Measurements from ENCODE around the gene LDHAL6B.

The LDHAL6B gene

DNA sequence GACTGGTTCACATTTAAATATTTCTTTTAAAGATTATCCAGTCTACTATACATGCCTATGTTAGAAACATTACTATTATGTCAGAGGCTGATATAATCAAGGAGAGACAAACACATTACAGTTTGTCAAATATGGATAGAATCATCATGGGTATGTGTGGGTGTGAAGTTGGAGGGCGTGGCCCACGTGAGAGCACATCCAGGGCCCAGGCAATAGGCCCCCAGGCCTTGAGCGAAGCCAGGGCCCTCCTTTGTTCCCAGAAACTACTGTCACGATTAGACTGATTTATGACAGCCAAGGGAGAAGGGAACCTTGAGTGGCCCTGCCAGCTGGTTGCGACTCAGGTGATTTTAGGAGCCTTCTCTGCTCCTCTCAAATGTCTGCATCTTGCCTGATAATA lies 26.9 kb upstream of the LDHAL6B start:
- H3K36me3 ChIP-seq (ENCODE audit: insufficient read depth, low read length), result peaks cover 11% of the 10 kb centered on the region
- peaks cover 8% of the 10 kb centered on the region for H3K4me1 ChIP-seq (ENCODE audit: insufficient read depth, low read length)

DNA sequence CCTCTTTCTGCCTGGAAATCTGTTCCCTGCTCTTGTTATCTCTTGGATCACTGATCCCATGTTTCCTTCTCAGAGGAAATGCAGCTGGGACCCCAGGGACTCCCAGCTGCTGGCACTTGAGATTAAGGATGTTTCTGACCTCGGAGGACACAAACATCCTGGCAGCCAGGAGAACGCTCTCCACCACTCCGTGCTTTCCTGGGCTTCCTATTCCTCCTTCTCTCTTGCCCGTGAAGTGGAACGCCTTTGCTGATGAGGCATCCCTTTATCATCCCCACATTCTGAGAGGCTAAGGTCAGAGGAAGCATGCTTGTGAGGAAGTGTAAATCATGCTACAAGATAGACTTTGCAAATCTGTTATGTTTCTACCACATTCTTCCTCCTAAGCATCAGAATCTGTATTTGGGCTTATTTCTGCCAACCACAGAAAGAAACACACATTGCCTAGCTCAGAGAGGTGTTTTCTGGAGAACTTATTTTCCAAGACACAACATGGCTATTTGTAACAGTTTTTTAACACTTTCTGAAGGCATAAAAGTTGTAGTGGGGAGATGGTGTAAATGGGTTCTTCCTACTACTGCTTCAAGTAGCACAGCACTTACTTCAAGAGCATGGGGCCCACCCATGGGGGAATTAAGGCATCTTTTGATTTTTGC lies 25.6 kb upstream of the LDHAL6B start:
- Histone ChIP-seq H3K4me1 (ENCODE audit: insufficient read depth, low read length) (no peaks in the 10 kb centered on the region), H3K27ac (ENCODE audit: low read depth, low read length) (no peak overlapping the region), H3K4me3 (ENCODE audit: low read depth in 1 of 2, low read length in 2 of 2) (no peak overlapping the region), H3K27me3 (ENCODE audit: control insufficient read depth in 1 of 2, insufficient read depth in 2 of 2, low read length in 2 of 2) (no peaks in the 10 kb centered on the region), H3K9me3 (ENCODE audit: low read length) (peaks cover 8% of the 10 kb centered on the region), H3K36me3 (ENCODE audit: insufficient read depth, low read length) (peaks cover 11% of the 10 kb centered on the region), H3K9ac (ENCODE audit: low read length) (no peak overlapping the region)

More for the DNA sequence above, 26.9 kb upstream of the LDHAL6B start:
- no peaks in the 10 kb centered on the region for H3K27me3 ChIP-seq (ENCODE audit: control insufficient read depth in 1 of 2, insufficient read depth in 2 of 2, low read length in 2 of 2)
- H3K9me3 ChIP-seq (ENCODE audit: low read length), result peaks cover 8% of the 10 kb centered on the region
- H3K9ac ChIP-seq (ENCODE audit: low read length), result no peak overlapping the region
- H3K27ac ChIP-seq (ENCODE audit: low read depth, low read length), result no peak overlapping the region
- no peak overlapping the region for H3K4me3 ChIP-seq (ENCODE audit: low read depth in 1 of 2, low read length in 2 of 2)

DNA sequence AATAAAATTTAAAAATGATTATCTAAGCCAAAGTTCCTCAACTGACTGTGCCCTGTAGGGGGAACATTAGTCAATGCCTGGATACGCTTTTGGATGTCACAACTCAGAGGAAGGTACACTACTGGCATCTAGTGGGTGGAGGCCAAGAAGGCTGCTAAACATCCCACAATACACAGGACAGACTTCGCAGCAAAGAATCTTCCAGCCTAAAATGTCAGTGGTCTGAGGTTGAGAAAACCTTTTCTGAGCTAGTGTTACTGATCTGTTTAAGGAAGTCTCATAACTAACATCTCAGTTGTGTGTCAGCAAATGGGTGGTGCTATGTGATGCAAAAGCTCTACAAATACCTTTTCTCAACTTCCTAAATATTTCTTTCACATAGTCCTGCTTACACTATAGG lies 20.9 kb upstream of the LDHAL6B start:
- Histone ChIP-seq H3K9me3 (ENCODE audit: low read length) (peaks cover 13% of the 10 kb centered on the region), H3K27me3 (ENCODE audit: control insufficient read depth in 1 of 2, insufficient read depth in 2 of 2, low read length in 2 of 2) (no peaks in the 10 kb centered on the region), H3K9ac (ENCODE audit: low read length) (no peak overlapping the region), H3K4me3 (ENCODE audit: low read depth in 1 of 2, low read length in 2 of 2) (no peak overlapping the region), H3K27ac (ENCODE audit: low read depth, low read length) (no peak overlapping the region), H3K4me1 (ENCODE audit: insufficient read depth, low read length) (no peaks in the 10 kb centered on the region), H3K36me3 (ENCODE audit: insufficient read depth, low read length) (peaks cover 30% of the 10 kb centered on the region)

DNA sequence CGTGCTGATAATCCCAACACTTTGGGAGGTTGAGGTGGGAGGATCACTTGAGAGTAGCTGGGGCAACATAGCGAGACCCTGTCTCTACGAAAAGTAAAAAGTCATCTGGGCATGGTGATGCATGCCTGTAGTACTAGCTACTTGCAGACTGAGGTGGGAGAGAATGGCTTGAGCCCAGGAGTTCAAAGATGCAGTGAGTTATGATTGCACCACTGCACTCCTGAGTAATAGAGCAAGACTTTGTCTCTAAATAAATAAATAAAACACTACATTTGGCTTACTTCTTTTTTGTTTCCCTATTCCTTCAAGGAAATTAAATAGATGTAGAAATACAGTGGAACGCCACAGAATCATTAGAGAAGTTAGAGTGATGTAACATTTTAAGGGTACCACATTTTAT lies 20.1 kb upstream of the LDHAL6B start:
- no peak overlapping the region for H3K9ac ChIP-seq (ENCODE audit: low read length)
- no peak overlapping the region for H3K4me3 ChIP-seq (ENCODE audit: low read depth in 1 of 2, low read length in 2 of 2)
- no peaks in the 10 kb centered on the region for H3K27me3 ChIP-seq (ENCODE audit: control insufficient read depth in 1 of 2, insufficient read depth in 2 of 2, low read length in 2 of 2)
- peaks cover 9% of the 10 kb centered on the region for H3K9me3 ChIP-seq (ENCODE audit: low read length)
- peaks cover 28% of the 10 kb centered on the region for H3K36me3 ChIP-seq (ENCODE audit: insufficient read depth, low read length)
- no peak overlapping the region for H3K27ac ChIP-seq (ENCODE audit: low read depth, low read length)
- no peaks in the 10 kb centered on the region for H3K4me1 ChIP-seq (ENCODE audit: insufficient read depth, low read length)

DNA sequence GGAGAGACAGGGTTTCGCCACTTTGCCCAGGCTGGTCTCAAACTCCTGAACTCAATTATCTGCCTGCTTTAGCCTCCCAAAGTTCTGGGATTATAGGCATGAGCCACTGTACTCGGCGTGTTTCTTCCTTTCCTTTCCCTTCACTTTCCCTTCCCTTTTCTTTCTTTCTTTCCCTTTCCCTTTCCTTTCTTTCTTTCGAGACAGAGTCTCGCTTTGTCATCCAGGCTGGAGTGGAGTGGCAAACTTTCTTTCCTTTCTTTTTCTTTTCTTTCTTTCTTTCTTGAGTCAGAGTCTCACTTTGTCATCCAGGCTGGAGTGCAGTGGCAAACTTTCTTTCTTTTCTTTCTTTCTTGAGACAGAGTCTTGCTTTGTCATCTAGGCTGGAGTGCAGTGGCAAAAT lies 17.4 kb upstream of the LDHAL6B start:
- Histone ChIP-seq H3K9me3 (ENCODE audit: low read length) (peaks cover 5% of the 10 kb centered on the region), H3K9ac (ENCODE audit: low read length) (no peak overlapping the region), H3K4me1 (ENCODE audit: insufficient read depth, low read length) (no peaks in the 10 kb centered on the region), H3K27me3 (ENCODE audit: control insufficient read depth in 1 of 2, insufficient read depth in 2 of 2, low read length in 2 of 2) (no peaks in the 10 kb centered on the region), H3K4me3 (ENCODE audit: low read depth in 1 of 2, low read length in 2 of 2) (no peak overlapping the region), H3K36me3 (ENCODE audit: insufficient read depth, low read length) (peaks cover 45% of the 10 kb centered on the region), H3K27ac (ENCODE audit: low read depth, low read length) (no peak overlapping the region)

DNA sequence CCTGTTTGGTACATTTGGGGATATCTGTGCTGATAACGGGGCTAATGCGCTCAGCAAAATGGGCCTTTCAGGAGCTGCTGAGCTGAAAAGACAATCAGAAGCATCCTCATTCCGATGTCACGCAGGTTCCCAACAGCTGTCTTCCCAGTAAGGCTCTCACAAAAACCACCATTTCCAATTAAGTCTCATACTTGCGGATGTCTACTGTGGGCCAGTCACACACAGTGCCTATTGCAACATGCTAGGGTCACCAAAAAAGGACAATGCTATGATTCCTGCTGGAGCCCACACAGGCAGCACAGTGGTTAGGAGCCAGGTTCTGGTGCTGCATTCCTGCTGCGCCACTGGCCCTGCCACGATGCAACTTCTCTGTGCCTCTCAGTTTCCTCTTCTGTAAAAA lies 16.4 kb upstream of the LDHAL6B start:
- peaks cover 55% of the 10 kb centered on the region for H3K36me3 ChIP-seq (ENCODE audit: insufficient read depth, low read length)

DNA sequence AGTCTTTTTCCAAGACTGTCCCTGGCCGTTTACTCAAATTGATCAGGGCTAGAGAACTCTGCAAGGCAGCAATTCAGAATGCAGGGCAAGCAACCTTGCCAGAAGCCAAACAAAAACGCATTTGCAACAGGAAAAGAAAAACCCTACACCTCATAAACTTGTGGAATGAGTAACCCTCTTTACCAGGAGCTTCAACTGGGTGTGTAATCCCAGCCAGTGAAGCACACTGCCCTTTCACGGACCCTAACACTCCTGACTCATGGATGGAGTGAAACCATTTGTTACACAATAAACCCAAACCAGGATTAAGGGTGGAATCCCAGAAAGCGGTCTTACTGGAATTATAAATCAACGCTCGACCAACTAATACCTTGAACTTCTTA lies 14.8 kb upstream of the LDHAL6B start:
- Histone ChIP-seq H3K4me1 (ENCODE audit: insufficient read depth, low read length) (no peaks in the 10 kb centered on the region), H3K9me3 (ENCODE audit: low read length) (peaks cover 5% of the 10 kb centered on the region), H3K4me3 (ENCODE audit: low read depth in 1 of 2, low read length in 2 of 2) (no peak overlapping the region), H3K36me3 (ENCODE audit: insufficient read depth, low read length) (peaks cover 52% of the 10 kb centered on the region), H3K27me3 (ENCODE audit: control insufficient read depth in 1 of 2, insufficient read depth in 2 of 2, low read length in 2 of 2) (no peaks in the 10 kb centered on the region), H3K9ac (ENCODE audit: low read length) (no peak overlapping the region), H3K27ac (ENCODE audit: low read depth, low read length) (no peak overlapping the region)

More for the DNA sequence above, 16.4 kb upstream of the LDHAL6B start:
- H3K9ac ChIP-seq (ENCODE audit: low read length), result no peak overlapping the region
- no peaks in the 10 kb centered on the region for H3K27me3 ChIP-seq (ENCODE audit: control insufficient read depth in 1 of 2, insufficient read depth in 2 of 2, low read length in 2 of 2)
- no peaks in the 10 kb centered on the region for H3K4me1 ChIP-seq (ENCODE audit: insufficient read depth, low read length)
- H3K4me3 ChIP-seq (ENCODE audit: low read depth in 1 of 2, low read length in 2 of 2), result no peak overlapping the region
- peaks cover 5% of the 10 kb centered on the region for H3K9me3 ChIP-seq (ENCODE audit: low read length)
- no peak overlapping the region for H3K27ac ChIP-seq (ENCODE audit: low read depth, low read length)

DNA sequence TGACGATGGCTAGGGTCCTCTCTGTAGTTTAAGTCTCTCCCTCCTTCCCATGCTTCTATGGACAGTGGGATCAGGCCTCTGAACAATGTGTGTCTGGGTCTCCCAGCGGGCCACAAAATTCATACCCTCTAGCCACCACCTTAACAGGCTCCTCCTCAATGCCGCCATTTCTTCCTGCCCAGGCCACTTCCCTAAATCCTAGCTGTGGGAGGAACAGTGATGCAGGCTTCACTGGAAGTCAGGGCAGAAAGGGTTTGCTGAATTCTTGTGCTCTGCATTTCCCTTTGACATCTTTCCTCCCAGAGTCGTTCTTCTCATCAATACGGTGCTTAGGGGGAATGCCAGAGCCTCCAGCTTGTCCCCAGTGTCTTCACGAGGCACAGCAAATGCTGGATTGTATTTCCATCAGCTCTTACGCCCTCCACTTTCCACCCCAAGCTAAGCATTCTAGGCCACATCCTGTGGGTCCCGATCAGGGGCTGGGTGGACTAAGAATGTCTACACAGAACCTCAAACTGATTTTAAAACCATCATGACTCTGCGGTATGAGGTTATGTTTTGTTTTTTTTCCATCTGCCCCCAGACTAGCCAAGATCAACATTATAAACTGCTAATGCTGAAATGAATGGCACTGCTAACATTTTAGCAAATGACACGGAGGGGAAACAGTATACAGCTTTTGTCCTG lies 11.9 kb upstream of the LDHAL6B start:
- Histone ChIP-seq H3K27ac (ENCODE audit: low read depth, low read length) (no peak overlapping the region), H3K36me3 (ENCODE audit: insufficient read depth, low read length) (peaks cover 37% of the 10 kb centered on the region), H3K4me1 (ENCODE audit: insufficient read depth, low read length) (no peaks in the 10 kb centered on the region), H3K4me3 (ENCODE audit: low read depth in 1 of 2, low read length in 2 of 2) (no peak overlapping the region), H3K9me3 (ENCODE audit: low read length) (no peaks in the 10 kb centered on the region), H3K9ac (ENCODE audit: low read length) (no peak overlapping the region), H3K27me3 (ENCODE audit: control insufficient read depth in 1 of 2, insufficient read depth in 2 of 2, low read length in 2 of 2) (no peaks in the 10 kb centered on the region)

DNA sequence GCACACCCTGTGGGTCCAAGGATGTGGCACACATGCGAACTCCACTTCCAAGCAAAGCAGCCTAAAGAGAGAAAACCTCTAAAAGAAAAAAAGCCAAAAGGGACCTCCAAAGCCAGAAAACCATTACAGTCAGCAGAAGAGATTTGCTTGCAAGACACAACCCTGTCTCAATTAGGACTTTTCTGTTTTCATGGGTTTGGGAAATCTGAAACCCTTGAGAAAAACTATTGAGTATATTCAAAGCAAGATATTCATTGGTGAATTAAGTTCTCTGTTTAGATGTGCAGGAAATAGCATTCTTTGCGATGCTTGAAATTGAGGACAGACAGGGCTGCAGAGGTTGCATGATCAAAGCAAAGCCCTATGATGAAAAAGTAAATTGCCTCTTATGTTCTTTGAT lies 10.2 kb upstream of the LDHAL6B start:
- Histone ChIP-seq H3K27ac (ENCODE audit: low read depth, low read length) (no peak overlapping the region), H3K27me3 (ENCODE audit: control insufficient read depth in 1 of 2, insufficient read depth in 2 of 2, low read length in 2 of 2) (no peaks in the 10 kb centered on the region), H3K9ac (ENCODE audit: low read length) (no peak overlapping the region), H3K4me3 (ENCODE audit: low read depth in 1 of 2, low read length in 2 of 2) (no peak overlapping the region), H3K4me1 (ENCODE audit: insufficient read depth, low read length) (no peaks in the 10 kb centered on the region), H3K9me3 (ENCODE audit: low read length) (no peaks in the 10 kb centered on the region), H3K36me3 (ENCODE audit: insufficient read depth, low read length) (peaks cover 30% of the 10 kb centered on the region)

DNA sequence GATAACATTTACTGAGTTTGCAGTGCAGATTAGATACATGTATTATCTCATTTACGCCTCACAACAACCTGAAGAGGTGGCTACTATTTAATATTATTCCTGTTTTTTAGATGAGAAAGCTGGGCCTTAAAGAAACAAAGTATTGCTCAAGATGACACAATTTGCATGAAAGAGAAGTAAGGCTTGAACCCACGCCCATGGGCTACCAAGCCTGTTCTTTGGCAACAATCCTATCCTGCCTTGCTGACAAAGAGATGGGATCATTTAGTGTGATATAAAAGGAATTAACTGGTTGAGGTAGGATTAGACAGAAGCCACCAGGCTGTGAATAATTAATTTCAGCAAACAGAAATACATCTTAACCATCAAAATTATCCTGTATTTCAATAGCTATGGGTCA lies 9.2 kb upstream of the LDHAL6B start:
- no peak overlapping the region for H3K9ac ChIP-seq (ENCODE audit: low read length)
- H3K9me3 ChIP-seq (ENCODE audit: low read length), result no peaks in the 10 kb centered on the region
- no peak overlapping the region for H3K4me3 ChIP-seq (ENCODE audit: low read depth in 1 of 2, low read length in 2 of 2)
- no peaks in the 10 kb centered on the region for H3K27me3 ChIP-seq (ENCODE audit: control insufficient read depth in 1 of 2, insufficient read depth in 2 of 2, low read length in 2 of 2)
- peaks cover 34% of the 10 kb centered on the region for H3K36me3 ChIP-seq (ENCODE audit: insufficient read depth, low read length)
- peaks cover 8% of the 10 kb centered on the region for H3K4me1 ChIP-seq (ENCODE audit: insufficient read depth, low read length)
- H3K27ac ChIP-seq (ENCODE audit: low read depth, low read length), result no peak overlapping the region

DNA sequence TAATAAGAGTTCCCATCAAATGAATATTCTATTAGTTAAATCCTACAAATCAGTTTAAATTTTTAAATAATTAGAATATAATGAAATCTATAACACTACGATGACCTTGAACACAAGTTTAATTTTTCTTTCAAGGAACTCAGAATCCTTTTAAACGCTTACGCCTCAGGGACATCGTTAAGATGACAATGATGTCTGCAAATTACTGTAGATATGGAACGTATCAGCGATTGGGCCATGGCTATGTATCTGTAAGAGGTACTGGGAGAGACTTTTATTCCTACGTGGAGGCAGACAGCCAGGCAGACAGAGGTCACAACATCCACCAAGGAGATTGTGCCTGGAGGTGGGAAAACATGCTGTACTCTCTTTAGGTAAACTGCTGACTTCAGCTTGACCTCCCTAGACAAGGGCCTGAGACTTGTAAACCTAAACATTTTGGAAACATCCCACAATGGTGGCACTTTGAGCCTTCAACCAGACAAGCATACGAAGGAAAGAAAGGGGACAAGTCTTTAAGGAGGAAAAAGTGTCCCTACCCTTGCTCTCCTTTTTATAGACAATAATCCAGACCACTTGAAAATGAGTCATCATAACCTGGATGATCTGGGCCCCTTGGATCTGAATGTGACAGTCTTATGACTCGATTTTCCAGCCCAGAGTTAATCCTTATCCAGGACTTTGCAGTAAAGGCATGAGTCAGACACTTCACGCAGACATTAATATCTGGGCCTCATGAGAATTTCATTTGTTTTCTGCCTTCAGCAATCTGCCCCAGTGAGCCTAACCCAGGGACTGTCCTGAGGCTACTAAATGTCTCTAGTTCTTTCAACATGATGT lies 6.8 kb upstream of the LDHAL6B start:
- H3K27me3 ChIP-seq (ENCODE audit: control insufficient read depth in 1 of 2, insufficient read depth in 2 of 2, low read length in 2 of 2), result no peaks in the 10 kb centered on the region
- H3K9ac ChIP-seq (ENCODE audit: low read length), result no peak overlapping the region
- no peak overlapping the region for H3K4me3 ChIP-seq (ENCODE audit: low read depth in 1 of 2, low read length in 2 of 2)
- peaks cover 23% of the 10 kb centered on the region for H3K36me3 ChIP-seq (ENCODE audit: insufficient read depth, low read length)
- H3K9me3 ChIP-seq (ENCODE audit: low read length), result no peaks in the 10 kb centered on the region
- no peak overlapping the region for H3K27ac ChIP-seq (ENCODE audit: low read depth, low read length)
- peaks cover 8% of the 10 kb centered on the region for H3K4me1 ChIP-seq (ENCODE audit: insufficient read depth, low read length)
